Suprapubic skin (tissue), 4 donors: ENCODE results near the gene MINDY4.

ENCODE experiments used
- EP300 ChIP-seq: sonication (generic); formaldehyde crosslinking; IDR thresholded peaks from one replicate; pipeline ENCODE4 v1.6.1; 2017; ENCODE audit warnings: antibody characterized with exemption
- POLR2A ChIP-seq, 2 donors: fragments of 450-650 bp; IDR thresholded peaks; one replicate each; pipeline ENCODE4 v1.6.1; 2017; ENCODE audit warnings: antibody characterized with exemption in 2 of 2, mild to moderate bottlenecking in 2 of 2, moderate library complexity in 2 of 2
- POLR2AphosphoS5 ChIP-seq, 3 donors: sonication (generic); formaldehyde crosslinking; IDR thresholded peaks; one replicate each; pipeline ENCODE4 v1.6.1; 2017; ENCODE audit warnings: antibody characterized with exemption in 3 of 3
- TF ChIP-seq, protein P1 (sequence below), 2 donors: fragments of 200-600 bp in 1 of 2; fragments of 450-650 bp in 1 of 2; sonication (generic) in 1 of 2; IDR thresholded peaks; one replicate each; pipeline ENCODE4 v1.5.1; 2016 to 2019; ENCODE audit warnings: antibody characterized with exemption in 2 of 2, mild to moderate bottlenecking in 1 of 2, moderate library complexity in 1 of 2

DNA sequence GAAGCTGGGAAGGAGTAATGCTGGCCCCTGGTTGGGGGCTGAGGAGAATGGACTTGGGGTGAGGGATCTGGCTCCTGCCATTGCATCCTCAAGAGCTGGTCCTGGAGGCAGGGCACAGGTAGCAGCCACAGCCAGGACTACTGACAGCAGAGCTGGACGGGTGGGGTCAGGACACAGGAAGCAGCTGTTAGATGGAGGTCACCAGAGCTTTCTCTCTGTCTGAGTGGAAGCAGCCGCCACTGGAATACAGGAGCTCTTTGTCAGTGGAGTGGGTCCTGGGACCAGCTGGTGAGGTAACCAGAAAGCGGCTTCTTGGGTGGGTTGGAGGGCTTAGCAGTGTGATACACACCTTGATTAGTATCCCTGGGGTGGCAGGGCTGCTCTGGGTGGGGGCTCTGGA, 82.4 kb downstream of the MINDY4 start:
- TF ChIP-seq, protein P1, sequence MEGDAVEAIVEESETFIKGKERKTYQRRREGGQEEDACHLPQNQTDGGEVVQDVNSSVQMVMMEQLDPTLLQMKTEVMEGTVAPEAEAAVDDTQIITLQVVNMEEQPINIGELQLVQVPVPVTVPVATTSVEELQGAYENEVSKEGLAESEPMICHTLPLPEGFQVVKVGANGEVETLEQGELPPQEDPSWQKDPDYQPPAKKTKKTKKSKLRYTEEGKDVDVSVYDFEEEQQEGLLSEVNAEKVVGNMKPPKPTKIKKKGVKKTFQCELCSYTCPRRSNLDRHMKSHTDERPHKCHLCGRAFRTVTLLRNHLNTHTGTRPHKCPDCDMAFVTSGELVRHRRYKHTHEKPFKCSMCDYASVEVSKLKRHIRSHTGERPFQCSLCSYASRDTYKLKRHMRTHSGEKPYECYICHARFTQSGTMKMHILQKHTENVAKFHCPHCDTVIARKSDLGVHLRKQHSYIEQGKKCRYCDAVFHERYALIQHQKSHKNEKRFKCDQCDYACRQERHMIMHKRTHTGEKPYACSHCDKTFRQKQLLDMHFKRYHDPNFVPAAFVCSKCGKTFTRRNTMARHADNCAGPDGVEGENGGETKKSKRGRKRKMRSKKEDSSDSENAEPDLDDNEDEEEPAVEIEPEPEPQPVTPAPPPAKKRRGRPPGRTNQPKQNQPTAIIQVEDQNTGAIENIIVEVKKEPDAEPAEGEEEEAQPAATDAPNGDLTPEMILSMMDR (IDR thresholded peaks at IDR 0.05) = no peak
- TF ChIP-seq EP300 (no peak), POLR2A (IDR thresholded peaks at IDR 0.05) (no peak), POLR2AphosphoS5 (IDR thresholded peaks at IDR 0.05) (no peak)
